ENCODE data around the gene IKZF1.

The IKZF1 gene

GRCh38 chr7:50358041-50358705 is 53.7 kb downstream of the IKZF1 start:
- H3K4me3 ChIP-seq (ENCODE audit: low read depth, low read length): no peak overlapping the region
- DNase-seq (ENCODE audit: low read depth): no peak
- no peak for TF ChIP-seq CTCF (IDR thresholded peaks at IDR 0.05; ENCODE audit: insufficient read depth, low read depth, low read length, missing control alignments)

DNA sequence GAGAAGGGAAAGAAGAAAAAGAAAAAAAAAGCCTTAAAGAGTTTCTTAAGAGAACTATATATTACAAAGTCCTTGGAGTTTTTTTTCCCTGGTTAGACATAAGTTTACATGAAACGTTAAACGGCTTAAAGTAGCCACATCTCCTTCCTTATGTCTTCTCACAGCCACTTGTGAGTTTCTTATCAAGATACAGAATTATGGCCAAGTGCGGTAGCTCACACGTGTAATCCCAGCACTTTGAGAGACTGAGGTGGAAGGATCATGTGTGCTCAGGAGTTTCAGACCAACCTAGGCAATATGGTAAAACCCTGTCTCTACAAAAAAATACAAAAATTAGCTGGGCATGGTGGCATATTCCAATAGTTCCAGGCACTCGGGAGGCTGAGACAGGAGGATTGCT is 54.3 kb downstream of the IKZF1 start:
- DNase-seq (ENCODE audit: low read depth): no peak
- no peak overlapping the region for H3K4me3 ChIP-seq (ENCODE audit: low read depth, low read length)
- TF ChIP-seq CTCF (IDR thresholded peaks at IDR 0.05; ENCODE audit: insufficient read depth, low read depth, low read length, missing control alignments): no peak

DNA sequence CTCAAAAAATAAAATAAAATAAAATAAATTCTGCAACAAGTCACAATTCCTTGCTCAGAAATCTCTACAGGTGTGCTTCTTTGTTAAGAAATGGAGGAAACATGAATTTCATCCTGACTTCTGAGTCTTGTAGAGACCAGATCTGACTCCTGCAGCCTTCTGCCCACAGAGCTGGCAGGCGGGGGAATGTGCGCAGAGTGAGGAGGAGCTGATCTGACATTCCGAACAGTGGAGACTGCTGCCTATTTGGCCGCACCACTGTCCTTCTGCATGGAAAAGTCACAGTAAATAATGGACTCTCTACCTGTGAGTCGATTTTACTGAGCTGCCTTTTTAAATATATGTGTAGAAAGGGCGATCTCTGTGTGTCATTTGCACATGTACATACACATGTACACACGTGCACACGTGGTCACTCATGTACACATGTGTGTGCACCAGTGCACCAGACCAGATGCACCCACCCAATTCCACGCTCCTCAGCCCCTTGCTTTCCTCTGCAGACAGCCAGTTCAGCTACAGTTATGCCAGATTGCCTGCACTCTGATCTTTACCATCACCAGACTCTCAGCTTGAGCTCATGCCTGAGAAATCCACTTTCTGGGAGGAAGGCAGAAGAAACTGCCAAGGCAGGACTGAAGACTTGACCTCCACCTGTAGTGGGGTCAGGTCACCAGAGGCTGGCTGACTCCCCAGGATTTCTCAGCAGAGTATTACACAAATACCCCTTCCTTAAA is 54.9 kb downstream of the IKZF1 start:
- DNase-seq (ENCODE audit: low read depth): no peak
- H3K4me3 ChIP-seq (ENCODE audit: low read depth, low read length): no peak overlapping the region
- TF ChIP-seq CTCF (IDR thresholded peaks at IDR 0.05; ENCODE audit: insufficient read depth, low read depth, low read length, missing control alignments): no peak

- no peak for TF ChIP-seq CTCF (IDR thresholded peaks at IDR 0.05; ENCODE audit: insufficient read depth, low read depth, low read length, missing control alignments)
- no peak for DNase-seq (ENCODE audit: low read depth)
- no peak overlapping the region for H3K4me3 ChIP-seq (ENCODE audit: low read depth, low read length)
These were observed 55.7 kb downstream of the IKZF1 start for GRCh38 chr7:50359995-50360925.

GRCh38 chr7:50362142-50362541 is 57.6 kb downstream of the IKZF1 start:
- TF ChIP-seq CTCF (IDR thresholded peaks at IDR 0.05; ENCODE audit: insufficient read depth, low read depth, low read length, missing control alignments): no peak

DNA sequence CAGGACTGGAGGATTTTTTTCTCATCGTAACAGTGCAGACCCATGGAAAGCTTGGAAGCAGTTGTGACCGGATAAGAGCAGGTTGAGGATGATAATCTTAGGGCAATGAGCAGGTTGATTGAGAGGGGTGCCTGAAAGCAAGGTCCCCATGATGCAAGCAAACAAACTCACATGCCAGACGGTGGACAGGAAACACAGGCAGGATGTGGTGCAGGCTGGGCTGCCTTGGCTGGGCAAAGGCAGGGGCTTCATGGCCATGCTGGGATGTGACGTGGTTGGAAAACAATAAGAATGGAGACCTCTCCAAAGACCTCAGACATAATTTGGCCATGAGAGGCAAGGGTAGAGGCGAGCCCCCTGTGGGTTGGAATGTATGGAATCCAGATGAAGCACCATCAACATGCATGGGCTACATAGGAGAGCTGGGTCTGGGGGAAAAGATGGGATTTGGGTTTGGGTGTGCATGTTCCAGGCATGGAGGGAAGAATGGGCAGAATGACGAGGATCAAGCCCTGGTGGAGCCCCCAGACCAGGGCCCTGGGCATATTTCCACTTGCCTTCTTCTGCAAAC is 58.3 kb downstream of the IKZF1 start:
- DNase-seq (ENCODE audit: low read depth): no peak
- TF ChIP-seq CTCF (IDR thresholded peaks at IDR 0.05; ENCODE audit: insufficient read depth, low read depth, low read length, missing control alignments): no peak
- H3K4me3 ChIP-seq (ENCODE audit: low read depth, low read length): no peak overlapping the region

More at GRCh38 chr7:50362142-50362541, 57.6 kb downstream of the IKZF1 start:
- no peak overlapping the region for H3K4me3 ChIP-seq (ENCODE audit: low read depth, low read length)
- DNase-seq (ENCODE audit: low read depth): no peak

Measured in GM12865 (cell line).